ENCODE data around the gene CHD9.

Gene CHD9

GRCh38 chr16:53055541-53056391 is 975 bp downstream of the CHD9 start:
- H3K36me3 ChIP-seq, result no peaks in the 10 kb centered on the region
- TF ChIP-seq, protein P1, sequence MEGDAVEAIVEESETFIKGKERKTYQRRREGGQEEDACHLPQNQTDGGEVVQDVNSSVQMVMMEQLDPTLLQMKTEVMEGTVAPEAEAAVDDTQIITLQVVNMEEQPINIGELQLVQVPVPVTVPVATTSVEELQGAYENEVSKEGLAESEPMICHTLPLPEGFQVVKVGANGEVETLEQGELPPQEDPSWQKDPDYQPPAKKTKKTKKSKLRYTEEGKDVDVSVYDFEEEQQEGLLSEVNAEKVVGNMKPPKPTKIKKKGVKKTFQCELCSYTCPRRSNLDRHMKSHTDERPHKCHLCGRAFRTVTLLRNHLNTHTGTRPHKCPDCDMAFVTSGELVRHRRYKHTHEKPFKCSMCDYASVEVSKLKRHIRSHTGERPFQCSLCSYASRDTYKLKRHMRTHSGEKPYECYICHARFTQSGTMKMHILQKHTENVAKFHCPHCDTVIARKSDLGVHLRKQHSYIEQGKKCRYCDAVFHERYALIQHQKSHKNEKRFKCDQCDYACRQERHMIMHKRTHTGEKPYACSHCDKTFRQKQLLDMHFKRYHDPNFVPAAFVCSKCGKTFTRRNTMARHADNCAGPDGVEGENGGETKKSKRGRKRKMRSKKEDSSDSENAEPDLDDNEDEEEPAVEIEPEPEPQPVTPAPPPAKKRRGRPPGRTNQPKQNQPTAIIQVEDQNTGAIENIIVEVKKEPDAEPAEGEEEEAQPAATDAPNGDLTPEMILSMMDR (IDR thresholded peaks at IDR 0.05; ENCODE audit: low read depth, low read length), result no peak
- no peaks in the 10 kb centered on the region for H3K27me3 ChIP-seq
- peak overlapping the region; percentile 81 for H3K4me3 ChIP-seq (ENCODE audit: low read depth, low read length)
- DNase-seq, result peak; percentile 26
- H3K9me3 ChIP-seq, result no peaks in the 10 kb centered on the region
- no peaks in the 10 kb centered on the region; the same call in 1 of the 2 replicates for H3K4me1 ChIP-seq

DNA sequence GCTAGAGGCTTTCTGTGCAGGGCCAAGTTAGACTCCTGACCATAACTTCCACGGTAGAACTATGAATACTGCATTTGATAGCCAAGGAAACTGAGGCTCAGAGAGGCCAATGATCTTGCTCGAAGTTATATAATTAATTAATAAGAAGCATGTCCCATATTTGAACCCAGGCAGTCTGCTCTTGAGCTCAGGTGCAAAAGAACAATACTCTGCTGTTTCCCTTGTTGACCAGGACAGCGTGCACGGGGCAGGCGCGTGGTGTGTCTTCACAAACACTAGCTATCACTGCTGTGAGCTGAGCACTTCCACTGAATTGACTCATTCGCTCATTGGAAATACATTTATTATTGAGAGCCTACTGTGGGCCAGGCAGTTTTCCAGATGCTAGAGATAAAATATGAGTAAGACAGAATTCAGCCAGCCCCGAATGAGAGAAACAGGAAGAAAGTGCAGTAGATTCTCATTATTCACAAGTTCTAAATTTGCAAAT is 1.6 kb downstream of the CHD9 start:
- Histone ChIP-seq H3K9me3 (no peaks in the 10 kb centered on the region), H3K27me3 (no peaks in the 10 kb centered on the region), H3K4me1 (no peaks in the 10 kb centered on the region; the same call in 1 of the 2 replicates), H3K4me3 (ENCODE audit: low read depth, low read length) (0 out of 2 replicates have a peak overlapping the region, but pooled peaks have one; percentile 4), H3K36me3 (no peaks in the 10 kb centered on the region)
- TF ChIP-seq, protein P1 (IDR thresholded peaks at IDR 0.05; ENCODE audit: low read depth, low read length), result no peak
- DNase-seq, result no peak

- Histone ChIP-seq H3K36me3 (no peaks in the 10 kb centered on the region), H3K27me3 (no peaks in the 10 kb centered on the region), H3K4me1 (no peaks in the 10 kb centered on the region; the same call in 1 of the 2 replicates), H3K9me3 (no peaks in the 10 kb centered on the region), H3K4me3 (ENCODE audit: low read depth, low read length) (no peak overlapping the region)
- TF ChIP-seq, protein P1 (IDR thresholded peaks at IDR 0.05; ENCODE audit: low read depth, low read length), result no peak
- no peak for DNase-seq
Observed at GRCh38 chr16:53057658-53058057, 2.9 kb downstream of the CHD9 start.

DNA sequence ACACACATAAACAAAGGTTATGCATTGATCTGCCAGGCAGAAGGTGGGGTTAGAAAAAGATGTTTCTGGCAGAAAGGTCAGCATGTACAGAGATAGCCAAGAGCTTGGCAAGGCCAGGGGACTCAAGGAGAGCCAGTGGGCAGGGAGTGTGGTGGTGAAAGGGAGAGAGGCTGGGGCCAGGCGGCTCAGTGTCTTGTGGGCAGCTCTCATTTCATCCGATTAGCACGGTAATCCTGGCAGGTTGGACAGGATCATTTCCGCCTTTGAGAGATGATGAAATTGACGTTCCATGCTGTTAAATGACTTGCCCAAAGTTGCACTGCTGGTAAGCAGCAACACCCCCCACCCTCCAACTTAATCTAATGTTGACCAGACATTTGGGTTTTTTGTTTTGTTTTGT is 3.6 kb downstream of the CHD9 start:
- no peak for DNase-seq
- TF ChIP-seq, protein P1 (IDR thresholded peaks at IDR 0.05; ENCODE audit: low read depth, low read length), result no peak

DNA sequence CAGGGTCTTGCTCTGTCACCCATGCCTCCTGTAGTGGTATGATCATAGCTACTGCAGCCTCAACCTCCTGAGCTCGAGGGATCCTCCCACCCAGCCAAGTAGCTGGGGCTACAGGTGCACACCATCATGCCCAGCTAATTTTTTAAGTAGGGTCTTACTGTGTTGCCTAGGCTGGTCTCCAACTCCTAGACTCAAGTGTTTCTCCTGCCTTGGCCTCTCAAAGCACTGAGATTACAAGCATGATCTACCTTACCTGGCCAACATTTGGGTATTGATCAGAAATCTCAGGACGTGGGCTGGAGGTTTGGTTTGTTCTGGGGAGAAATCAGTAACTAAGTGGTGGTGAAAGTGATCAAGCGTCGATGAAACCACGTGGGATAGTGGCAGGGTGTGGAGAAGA is 4.1 kb downstream of the CHD9 start:
- TF ChIP-seq, protein P1 (IDR thresholded peaks at IDR 0.05; ENCODE audit: low read depth, low read length), result no peak
- H3K4me1 ChIP-seq, result no peaks in the 10 kb centered on the region; the same call in 1 of the 2 replicates

More for the DNA sequence above, 3.6 kb downstream of the CHD9 start:
- H3K27me3 ChIP-seq, result no peaks in the 10 kb centered on the region
- no peak overlapping the region for H3K4me3 ChIP-seq (ENCODE audit: low read depth, low read length)
- H3K9me3 ChIP-seq, result no peaks in the 10 kb centered on the region
- no peaks in the 10 kb centered on the region; the same call in 1 of the 2 replicates for H3K4me1 ChIP-seq
- H3K36me3 ChIP-seq, result no peaks in the 10 kb centered on the region

GRCh38 chr16:53059672-53060071 is 4.9 kb downstream of the CHD9 start:
- Histone ChIP-seq H3K9me3 (no peaks in the 10 kb centered on the region), H3K36me3 (no peaks in the 10 kb centered on the region), H3K27me3 (no peaks in the 10 kb centered on the region), H3K4me1 (no peaks in the 10 kb centered on the region; the same call in 1 of the 2 replicates), H3K4me3 (ENCODE audit: low read depth, low read length) (no peak overlapping the region)
- TF ChIP-seq, protein P1 (IDR thresholded peaks at IDR 0.05; ENCODE audit: low read depth, low read length), result no peak
- DNase-seq, result no peak

More for the DNA sequence above, 4.1 kb downstream of the CHD9 start:
- DNase-seq, result no peak
- H3K27me3 ChIP-seq, result no peaks in the 10 kb centered on the region
- no peak overlapping the region for H3K4me3 ChIP-seq (ENCODE audit: low read depth, low read length)
- H3K36me3 ChIP-seq, result no peaks in the 10 kb centered on the region
- no peaks in the 10 kb centered on the region for H3K9me3 ChIP-seq
